Smooth muscle cell (in vitro differentiated cells): ENCODE results near the gene TYROBP. TPM values are rescaled to one million over a fixed set of nuclear protein-coding genes. Genes with fewer than 3 reads are reported as not detected.

Source experiments
- DNase-seq: peaks from one replicate; lab custom pipeline; 2025; ENCODE audit not compliant: unreplicated experiment; lab: John Stamatoyannopoulos, UW
- H2AFZ ChIP-seq: fragments of 200-600 bp; sonication (generic); 2 replicates; pipeline ENCODE4 v1.6.0; 2016; ENCODE audit warnings: antibody characterized with exemption, low read depth, mild to moderate bottlenecking
- H3F3A ChIP-seq: fragments of 200-600 bp; sonication (generic); 2 replicates; pipeline ENCODE4 v1.6.0; 2017; ENCODE audit warnings: antibody characterized with exemption, low read depth
- H3K27ac ChIP-seq: fragments of 200-600 bp; sonication (generic); 2 replicates; pipeline ENCODE4 v1.5.1; 2016; ENCODE audit warnings: low read depth, mild to moderate bottlenecking
- H3K27me3 ChIP-seq: fragments of 200-600 bp; sonication (generic); 2 replicates; pipeline ENCODE4 v1.6.1; 2016; ENCODE audit warnings: low read depth, mild to moderate bottlenecking
- H3K36me3 ChIP-seq: fragments of 200-600 bp; sonication (generic); 2 replicates; pipeline ENCODE4 v1.5.1; 2016; ENCODE audit warnings: low read depth
- H3K4me1 ChIP-seq: fragments of 200-600 bp; sonication (generic); 2 replicates; pipeline ENCODE4 v1.5.1; 2016; ENCODE audit warnings: low read depth
- H3K4me2 ChIP-seq: fragments of 200-600 bp; sonication (generic); 2 replicates; pipeline ENCODE4 v1.6.0; 2016; ENCODE audit warnings: mild to moderate bottlenecking
- H3K4me3 ChIP-seq: fragments of 200-600 bp; sonication (generic); 2 replicates; pipeline ENCODE4 v1.5.1; 2016; ENCODE audit warnings: mild to moderate bottlenecking
- H3K79me2 ChIP-seq: fragments of 200-600 bp; sonication (generic); 2 replicates; pipeline ENCODE4 v1.6.0; 2016; ENCODE audit warnings: low read depth, mild to moderate bottlenecking
- H3K9ac ChIP-seq: fragments of 200-600 bp; sonication (generic); 2 replicates; pipeline ENCODE4 v1.6.0; 2016; ENCODE audit warnings: low read depth
- H3K9me3 ChIP-seq: fragments of 200-600 bp; sonication (generic); replicated peaks from 2 replicates; pipeline ENCODE4 v1.5.1; 2016; ENCODE audit warnings: low read depth
- H4K20me1 ChIP-seq: fragments of 200-600 bp; sonication (generic); 2 replicates; pipeline ENCODE4 v1.6.0; 2016; ENCODE audit warnings: low read depth
- CTCF ChIP-seq: fragments of 200-600 bp; sonication (generic); IDR thresholded peaks from 2 replicates; pipeline ENCODE4 v1.5.1; 2017; ENCODE audit warnings: borderline replicate concordance, mild to moderate bottlenecking, antibody characterized with exemption; ENCODE audit not compliant: insufficient read depth, poor library complexity, severe bottlenecking
- WGBS: methylation state at CpG from one replicate; pipeline ENCODE4 v1.1.7; 2016; ENCODE audit warnings: low lambda C conversion rate; 5-methylcytosine and 5-hydroxymethylcytosine counted together
- polyA plus RNA-seq: library from polyadenylated mRNA; unstranded; fragments of >200 nt; fragmentation: Nextera tagmentation; extraction: Ambion mirVana; gene quantifications from 2 replicates; pipeline ENCODE4 v1.2.1, GENCODE V29; 2016
- total RNA-seq: library from RNA; depleted of rRNA; stranded (reverse); fragments of >200 nt; gene quantifications from 2 replicates; pipeline ENCODE4 v1.2.3, GENCODE V29; 2014

Gene TYROBP
- total and polyA plus RNA-seq, 2 experiments from 2014 or later, result not detected

GRCh38 chr19:35937345-35938281 lies 29.5 kb upstream of the TYROBP start:
- no peaks in the 10 kb centered on the region for H3K9me3 ChIP-seq
- no peaks in the 10 kb centered on the region for H3K27me3 ChIP-seq
- H3K9ac ChIP-seq, result no peak overlapping the region
- DNase-seq, result no peak
- peak overlapping the region; percentile 76 for H3K4me3 ChIP-seq
- H3F3A ChIP-seq, result no peaks in the 10 kb centered on the region
- peak overlapping the region; percentile 98 for H3K4me2 ChIP-seq
- 66% methylated on average over 14 of the region's 14 CpGs for WGBS
- H3K36me3 ChIP-seq, result no peaks in the 10 kb centered on the region
- no peak for TF ChIP-seq CTCF
- H3K79me2 ChIP-seq, result peaks cover 12% of the 10 kb centered on the region
- no peak overlapping the region for H2AFZ ChIP-seq
- H3K4me1 ChIP-seq, result peaks cover 15% of the 10 kb centered on the region
- H4K20me1 ChIP-seq, result peaks cover 22% of the 10 kb centered on the region
- no peak overlapping the region for H3K27ac ChIP-seq

GRCh38 chr19:35936738-35937268 lies 28.7 kb upstream of the TYROBP start:
- Histone ChIP-seq H3K4me3 (peak overlapping the region; percentile 76), H3K79me2 (peaks cover 12% of the 10 kb centered on the region), H3K36me3 (no peaks in the 10 kb centered on the region), H3K27ac (peak overlapping the region; percentile 24), H3F3A (no peaks in the 10 kb centered on the region), H3K9me3 (no peaks in the 10 kb centered on the region), H3K27me3 (no peaks in the 10 kb centered on the region), H2AFZ (peak overlapping the region; percentile 77), H3K4me1 (peaks cover 15% of the 10 kb centered on the region), H3K4me2 (peak overlapping the region; percentile 98), H4K20me1 (peaks cover 22% of the 10 kb centered on the region), H3K9ac (peak overlapping the region; percentile 83)
- WGBS, result 26% methylated on average over 11 of the region's 11 CpGs
- no peak for DNase-seq
- no peak for TF ChIP-seq CTCF

- TF ChIP-seq CTCF, result no peak
- WGBS, result 8% methylated on average over 31 of the region's 68 CpGs
- Histone ChIP-seq H3K27ac (peak within 1 kb of the TSS; percentile 24), H3K36me3 (no peaks in the 10 kb centered on the region), H3K79me2 (peaks cover 12% of the 10 kb centered on the region), H3K4me2 (peak within 1 kb of the TSS; percentile 98), H3K4me1 (peaks cover 16% of the 10 kb centered on the region), H4K20me1 (peaks cover 22% of the 10 kb centered on the region), H3K9me3 (no peaks in the 10 kb centered on the region), H3K9ac (peak within 1 kb of the TSS; percentile 83), H3K4me3 (peak within 1 kb of the TSS; percentile 76), H3F3A (peaks cover under 1% of the 10 kb centered on the region), H3K27me3 (no peaks in the 10 kb centered on the region), H2AFZ (peak within 1 kb of the TSS; percentile 96)
- peak; percentile 39 for DNase-seq
Observed at GRCh38 chr19:35935911-35936737, 28.0 kb upstream of the TYROBP start, which contains the start of gene LRFN3. Gene LRFN3 (plus strand): TSS chr19:35936374. CDS start chr19:35939426, 3,052 bp downstream.
